Central memory CD4-positive, alpha-beta T cell (primary cell): ENCODE results near the gene RLN3.

Source experiments
- DNase-seq: peaks from one replicate; pipeline ENCODE4 v3.0.0; 2022
- total RNA-seq, 3 experiments: gene quantifications; one replicate each; lab custom pipeline; 2026; lab: John Stamatoyannopoulos, UW

Gene RLN3, protein sequence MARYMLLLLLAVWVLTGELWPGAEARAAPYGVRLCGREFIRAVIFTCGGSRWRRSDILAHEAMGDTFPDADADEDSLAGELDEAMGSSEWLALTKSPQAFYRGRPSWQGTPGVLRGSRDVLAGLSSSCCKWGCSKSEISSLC
- 0 to 0.39 (median 0) reads per million in 3 experiments for total RNA-seq

DNA sequence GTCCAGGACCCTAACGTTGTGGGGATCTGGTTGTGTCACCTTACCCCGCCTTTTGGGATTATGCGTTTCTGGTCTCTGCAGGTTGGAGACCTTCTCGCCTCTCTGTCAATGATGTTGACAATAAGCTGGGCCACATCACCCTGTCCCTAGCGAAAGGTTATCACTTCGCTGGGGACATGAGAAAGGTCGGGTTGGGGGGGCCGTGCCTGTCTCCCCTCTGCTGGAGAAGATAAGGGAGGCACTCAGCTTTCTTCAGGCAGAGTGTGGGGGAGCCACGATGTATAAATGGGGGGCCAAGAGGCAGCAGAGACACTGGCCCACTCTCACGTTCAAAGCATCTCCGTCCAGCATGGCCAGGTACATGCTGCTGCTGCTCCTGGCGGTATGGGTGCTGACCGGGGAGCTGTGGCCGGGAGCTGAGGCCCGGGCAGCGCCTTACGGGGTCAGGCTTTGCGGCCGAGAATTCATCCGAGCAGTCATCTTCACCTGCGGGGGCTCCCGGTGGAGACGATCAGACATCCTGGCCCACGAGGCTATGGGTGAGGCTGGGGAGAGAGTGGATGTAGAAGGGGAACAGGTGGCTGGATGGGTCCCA, at the start of gene RLN3:
Gene RLN3 (plus strand): TSS at position 293 of the 595 bp plus-strand sequence. CDS start 57 bp downstream, at position 350.
- DNase-seq = no peak

DNA sequence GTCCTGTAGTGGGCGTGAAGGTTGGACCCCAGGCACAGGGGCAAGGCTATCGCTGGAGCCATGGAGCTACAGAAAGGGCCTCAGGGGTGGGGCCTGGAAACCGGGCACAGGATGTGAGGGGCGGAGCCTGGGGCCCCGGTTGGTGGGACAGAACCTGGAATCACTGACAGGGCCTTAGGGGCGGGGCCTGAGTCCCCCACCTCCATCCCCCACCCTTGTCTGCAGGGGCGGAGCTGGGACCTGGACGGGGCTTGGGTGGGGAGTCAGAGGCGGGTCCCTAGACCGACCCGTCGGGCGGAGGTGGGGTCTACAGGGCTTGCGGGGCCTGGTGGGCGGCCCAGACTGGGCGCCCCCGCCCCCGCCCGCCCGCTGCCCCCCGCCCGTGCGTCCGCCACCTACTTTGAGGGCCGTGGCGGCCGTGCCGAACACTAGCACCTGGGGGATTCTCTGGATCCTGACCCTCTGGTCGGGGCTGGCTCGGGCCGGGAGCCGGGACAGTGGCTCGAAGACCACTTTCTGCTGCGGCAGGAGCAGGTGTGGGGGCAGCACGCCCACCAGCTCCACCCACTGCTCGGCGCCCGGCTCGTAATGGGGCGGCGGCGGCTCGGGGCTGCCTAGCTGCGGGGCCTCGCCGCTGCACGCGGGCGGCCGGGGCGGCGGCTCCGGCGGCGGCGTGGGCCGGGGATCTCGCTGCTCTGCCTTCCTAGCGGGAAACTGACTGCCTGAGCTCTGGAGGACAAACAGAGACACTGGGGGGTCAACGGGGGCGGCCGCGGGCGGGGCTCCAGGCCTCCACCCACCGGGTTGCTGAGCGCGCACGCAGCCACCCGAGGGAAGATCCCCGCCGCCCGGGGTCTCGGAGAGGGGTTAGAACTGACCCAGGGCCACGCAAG, 49.4 kb upstream of the RLN3 start:
- DNase-seq = no peak

DNA sequence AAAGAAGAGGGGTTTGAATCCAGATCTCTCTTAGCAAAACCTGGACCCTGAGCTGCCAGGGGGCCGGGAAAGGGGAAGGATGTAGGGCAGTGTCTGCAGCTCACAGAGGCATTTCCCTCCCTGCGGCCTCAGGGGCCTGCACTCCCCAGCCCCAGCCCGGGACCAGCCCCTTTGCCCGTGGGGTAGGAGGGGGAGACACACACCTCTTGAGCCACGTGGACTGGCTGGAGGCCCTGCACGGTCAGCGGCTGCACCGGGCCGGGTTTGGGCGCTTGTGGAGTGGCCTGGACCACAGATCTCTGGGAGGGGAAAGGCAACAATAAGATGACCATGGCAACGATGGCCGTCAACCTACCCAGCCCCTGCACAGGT, 48.7 kb upstream of the RLN3 start:
- DNase-seq = no peak

DNA sequence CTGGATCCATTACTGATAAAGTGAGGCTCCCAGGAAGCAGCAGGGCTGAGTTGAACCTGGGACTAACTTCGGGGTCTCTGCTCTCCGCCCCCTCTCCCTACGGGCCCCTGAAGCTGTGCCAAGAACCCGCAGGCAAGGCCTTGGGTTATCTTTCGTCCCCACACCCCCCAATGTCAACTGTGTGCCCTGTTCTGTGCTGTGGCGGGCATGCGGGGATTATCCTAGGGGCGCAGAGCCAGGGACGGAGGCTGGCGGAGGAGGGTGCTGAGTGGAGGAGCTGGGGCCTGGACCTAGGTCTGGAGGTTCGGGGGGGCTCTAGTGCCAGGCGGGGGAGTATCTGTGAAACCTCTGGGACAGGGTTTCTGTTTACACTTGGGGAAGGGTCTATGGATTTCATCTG, 48.3 kb upstream of the RLN3 start:
- no peak for DNase-seq

DNA sequence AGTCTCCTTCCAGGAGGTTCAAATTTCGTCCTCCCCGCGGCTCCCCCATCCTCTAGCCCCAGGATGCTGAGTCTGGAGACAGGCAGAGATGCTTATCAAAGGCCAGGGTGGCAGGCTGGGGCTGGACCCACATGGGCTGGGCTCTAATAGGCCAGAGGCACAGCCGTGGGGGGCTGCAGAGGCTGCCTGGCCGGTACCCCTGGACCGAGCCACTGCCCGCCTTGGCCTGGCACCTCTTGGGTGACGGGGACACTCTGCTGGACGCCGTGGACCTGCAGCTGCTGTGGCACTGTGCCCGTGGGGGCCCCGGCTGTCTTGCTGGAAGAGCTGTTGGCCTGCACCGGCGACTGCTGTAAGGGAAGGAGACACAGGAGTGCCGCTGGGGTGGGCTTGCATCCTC, 47.6 kb upstream of the RLN3 start:
- DNase-seq = no peak

DNA sequence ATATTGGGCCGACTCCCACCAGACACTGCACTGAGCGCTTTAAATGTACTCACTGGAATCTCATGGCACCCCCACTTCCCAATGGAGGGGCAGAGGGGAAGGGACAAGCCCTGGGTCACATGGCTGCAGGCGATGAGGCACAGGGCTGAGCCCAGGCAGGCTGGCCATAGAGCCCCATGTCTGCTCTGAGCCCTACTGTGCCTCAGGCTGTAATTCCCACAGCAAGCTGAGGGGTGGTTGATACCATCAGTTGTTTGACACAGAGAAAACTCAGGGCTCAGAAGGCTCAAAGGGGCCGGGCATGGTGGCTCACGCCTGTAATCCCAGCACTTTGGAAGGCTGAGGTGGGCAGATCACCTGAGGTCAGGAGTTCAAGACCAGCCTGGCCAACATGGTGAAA, 46.9 kb upstream of the RLN3 start:
- no peak for DNase-seq

DNA sequence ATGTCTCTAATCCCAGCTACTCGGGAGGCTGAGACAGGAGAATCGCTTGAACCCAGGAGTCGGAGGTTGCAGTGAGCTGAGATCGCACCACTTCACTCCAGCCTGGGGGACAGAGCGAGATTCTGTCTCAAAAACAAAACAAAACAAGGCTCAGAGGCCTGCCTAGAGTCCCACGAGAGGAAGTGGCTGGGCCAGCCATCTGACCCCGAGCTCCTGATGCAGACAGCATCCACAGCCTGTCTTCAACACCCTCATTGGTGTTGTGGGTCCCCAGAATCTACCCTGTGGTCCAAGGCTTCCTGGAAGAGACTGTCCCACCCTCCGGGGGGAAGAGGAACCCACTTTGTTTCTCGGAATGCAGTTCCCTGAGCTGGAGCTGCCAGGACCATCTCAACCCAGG, 46.5 kb upstream of the RLN3 start:
- DNase-seq = no peak

DNA sequence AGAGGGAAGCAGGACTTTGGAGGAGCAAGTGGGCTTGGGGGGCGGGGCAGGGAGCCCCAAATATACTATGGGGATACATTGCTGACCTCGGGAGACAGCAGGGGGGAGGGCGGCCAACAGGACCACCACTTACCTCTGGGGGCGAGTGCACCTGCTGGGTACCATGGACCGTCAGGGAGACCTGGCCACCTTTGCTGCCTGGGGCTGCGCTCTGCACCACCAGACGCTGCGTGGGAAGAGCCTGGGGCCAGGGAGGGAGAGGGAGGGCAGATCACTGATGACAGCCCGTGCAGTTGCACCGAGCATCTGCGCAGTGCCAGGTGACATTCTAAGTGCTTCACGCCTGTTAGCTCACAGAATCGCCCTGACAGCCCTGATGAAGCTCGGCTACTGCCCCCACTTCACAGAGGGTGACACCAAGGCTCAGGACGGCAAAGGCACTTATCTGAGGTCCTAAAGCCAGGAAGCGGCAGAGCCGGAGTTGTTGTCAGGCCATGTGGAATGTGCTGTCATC, 45.9 kb upstream of the RLN3 start:
- no peak for DNase-seq

DNA sequence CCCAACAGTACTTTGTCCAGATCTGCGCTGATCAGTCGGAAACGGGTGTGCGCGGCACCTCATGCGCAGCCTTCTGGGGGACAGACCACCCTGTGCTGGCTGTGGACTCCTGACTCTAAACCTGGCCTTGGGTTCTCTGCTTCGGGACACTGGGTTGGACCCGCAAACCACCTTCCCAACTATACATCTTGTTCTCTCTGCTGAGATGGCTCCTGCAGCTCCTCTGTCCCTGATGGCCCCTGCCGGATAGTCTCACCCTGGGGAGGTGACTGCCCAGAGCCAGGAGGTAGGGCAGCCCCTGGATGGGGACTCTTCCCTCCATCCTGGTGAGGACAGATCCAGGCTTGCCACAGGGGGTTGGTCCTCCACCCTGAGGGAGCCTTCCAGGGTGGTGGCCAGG, 45.2 kb upstream of the RLN3 start:
- DNase-seq = no peak

DNA sequence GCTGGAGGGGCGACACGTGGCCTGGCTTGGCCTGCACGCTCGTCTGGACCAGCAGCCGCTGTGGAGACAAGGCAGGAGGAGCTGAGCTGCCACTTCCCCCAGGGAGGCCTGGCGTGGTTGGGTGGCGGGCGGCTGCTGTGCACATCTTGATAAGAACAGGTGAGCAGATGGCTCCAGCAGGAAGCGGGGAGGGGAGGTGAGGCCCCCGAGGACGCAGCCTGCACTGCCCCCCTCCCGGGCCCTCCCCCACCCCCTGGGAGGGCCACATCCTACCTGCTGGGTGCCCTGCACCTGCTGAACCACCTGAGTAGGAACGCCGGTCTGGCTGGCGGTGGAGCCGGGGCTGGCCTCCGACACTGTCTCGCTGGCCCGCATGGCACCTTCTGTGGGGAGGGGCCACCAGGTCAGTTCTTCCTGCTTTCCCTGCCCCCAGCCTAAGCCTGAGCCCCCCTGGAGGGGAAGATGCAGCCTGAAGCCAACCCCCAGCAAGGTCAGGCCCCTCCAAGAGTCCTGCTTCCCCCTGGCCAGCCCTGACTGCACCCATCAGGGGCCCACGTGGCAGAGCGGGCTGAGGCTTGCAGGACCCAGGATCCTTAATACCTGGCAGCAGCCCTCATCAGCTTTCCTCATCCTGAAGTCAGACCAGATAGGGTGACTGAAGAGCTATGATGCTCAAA, 44.6 kb upstream of the RLN3 start:
- peak; percentile 45 for DNase-seq

DNA sequence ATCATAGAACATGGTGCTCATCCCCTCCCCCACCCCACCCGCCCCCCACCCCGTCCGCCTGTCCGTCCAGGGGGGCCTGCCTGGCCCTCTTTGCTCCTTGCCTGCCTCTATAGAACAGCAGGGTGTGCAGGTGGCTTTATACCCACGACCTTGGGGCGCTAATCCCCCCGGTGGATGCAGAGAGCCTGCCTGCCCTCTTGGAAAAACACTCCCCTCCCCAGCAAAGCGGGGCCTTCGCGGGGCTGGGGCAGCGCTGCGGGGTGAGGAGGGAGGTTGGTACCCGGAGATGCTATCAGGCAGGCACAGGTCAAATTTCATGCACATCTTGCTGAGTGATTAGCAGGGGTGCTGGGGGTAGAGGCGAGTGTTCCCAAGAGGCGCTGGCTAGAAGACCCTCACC, 43.8 kb upstream of the RLN3 start:
- no peak for DNase-seq

DNA sequence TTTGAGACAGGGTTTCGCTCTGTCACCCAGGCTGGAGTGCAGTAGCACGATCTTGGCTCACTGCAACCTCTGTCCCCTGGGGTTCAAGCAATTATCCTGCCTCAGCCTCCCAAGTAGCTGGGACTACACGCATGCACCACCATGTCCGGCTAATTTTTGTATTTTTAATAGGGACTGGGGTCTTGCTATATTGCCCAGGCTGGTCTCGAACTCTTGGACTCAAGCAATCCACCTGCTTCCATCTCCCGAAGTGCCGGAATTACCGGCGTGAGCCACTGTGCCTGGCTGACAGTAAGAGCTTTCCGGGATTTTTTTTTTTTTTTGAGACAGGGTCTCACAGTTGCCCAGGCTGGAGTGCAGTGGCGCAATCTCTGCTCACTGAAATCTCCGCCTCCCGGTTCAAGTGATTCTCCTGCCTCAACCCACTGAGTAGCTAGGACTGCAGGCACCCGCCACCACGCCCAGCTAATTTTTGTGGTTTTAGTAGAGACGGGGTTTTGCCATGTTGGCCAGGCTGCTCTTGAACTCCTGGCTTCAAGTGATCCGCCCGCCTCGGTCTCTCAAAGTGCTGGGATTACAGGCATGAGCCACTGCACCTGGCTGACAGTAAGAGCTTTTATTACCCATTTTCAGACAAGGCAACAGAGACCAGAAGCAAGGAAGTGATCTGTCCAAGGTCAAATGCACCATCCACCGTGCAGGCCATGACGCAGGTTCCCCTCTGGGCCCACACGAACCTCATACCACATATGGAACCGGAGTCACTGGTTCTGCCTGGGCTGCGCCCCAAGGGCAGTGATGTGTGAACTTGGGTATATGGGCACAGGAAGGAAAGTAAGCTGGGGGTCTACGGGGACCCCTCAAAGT, 42.8 kb upstream of the RLN3 start:
- peak; percentile 37 for DNase-seq

DNA sequence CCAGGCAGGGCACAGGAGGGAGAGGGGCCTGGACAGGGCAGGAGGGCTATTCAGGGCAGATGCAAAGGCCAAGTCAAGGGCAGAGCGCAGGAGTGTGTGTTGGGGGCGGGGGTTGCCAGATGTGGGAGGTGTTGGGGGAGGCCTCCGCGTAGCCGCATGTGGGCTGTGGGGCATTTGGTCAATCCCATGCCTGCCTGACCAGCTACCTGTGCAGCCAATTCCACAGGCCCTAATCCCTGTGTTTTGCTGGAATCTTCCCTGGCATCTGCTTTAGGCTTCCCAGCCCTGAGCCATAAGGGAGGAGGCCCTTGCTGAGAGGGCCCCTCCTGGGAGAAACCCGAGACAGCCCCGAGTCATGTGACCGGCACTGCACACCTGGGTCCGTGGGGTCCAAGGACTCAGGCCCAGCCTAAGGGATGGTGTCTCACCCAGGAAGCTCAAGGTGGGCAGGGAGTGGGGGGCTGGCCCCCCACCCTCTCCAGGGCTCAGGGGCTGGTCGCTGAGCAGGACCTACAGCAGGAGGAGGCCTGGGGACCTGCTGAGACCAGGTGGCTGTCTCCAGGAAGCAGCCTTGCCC, 42.1 kb upstream of the RLN3 start:
- DNase-seq = no peak

DNA sequence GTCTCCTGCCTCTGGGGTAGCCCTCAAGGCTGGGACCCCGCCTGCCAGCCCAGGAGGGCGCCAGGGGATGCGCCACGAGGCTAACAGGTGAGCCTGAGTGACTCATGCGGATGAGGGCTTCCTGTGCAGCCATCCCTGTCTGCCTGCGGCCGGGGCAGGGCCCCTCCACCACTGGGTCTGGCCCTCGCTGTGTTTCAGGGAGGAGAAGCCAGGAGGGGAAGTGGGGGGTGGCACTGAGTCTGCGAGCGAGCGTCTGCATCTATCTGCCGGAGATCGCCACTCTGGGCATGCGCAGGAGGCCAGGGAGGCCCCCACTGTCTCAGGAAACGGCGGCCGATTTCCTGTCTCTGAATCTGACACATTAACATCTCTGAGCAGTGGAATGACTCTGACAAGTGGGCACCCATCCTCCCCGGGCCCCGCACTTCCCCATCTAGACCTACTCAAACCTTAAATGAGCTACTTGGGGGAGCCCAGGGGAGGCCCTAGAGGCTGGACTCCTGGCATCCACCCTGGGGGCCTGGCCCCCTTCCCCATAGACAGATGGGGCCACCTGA, 41.5 kb upstream of the RLN3 start:
- peak; percentile 98 for DNase-seq

DNA sequence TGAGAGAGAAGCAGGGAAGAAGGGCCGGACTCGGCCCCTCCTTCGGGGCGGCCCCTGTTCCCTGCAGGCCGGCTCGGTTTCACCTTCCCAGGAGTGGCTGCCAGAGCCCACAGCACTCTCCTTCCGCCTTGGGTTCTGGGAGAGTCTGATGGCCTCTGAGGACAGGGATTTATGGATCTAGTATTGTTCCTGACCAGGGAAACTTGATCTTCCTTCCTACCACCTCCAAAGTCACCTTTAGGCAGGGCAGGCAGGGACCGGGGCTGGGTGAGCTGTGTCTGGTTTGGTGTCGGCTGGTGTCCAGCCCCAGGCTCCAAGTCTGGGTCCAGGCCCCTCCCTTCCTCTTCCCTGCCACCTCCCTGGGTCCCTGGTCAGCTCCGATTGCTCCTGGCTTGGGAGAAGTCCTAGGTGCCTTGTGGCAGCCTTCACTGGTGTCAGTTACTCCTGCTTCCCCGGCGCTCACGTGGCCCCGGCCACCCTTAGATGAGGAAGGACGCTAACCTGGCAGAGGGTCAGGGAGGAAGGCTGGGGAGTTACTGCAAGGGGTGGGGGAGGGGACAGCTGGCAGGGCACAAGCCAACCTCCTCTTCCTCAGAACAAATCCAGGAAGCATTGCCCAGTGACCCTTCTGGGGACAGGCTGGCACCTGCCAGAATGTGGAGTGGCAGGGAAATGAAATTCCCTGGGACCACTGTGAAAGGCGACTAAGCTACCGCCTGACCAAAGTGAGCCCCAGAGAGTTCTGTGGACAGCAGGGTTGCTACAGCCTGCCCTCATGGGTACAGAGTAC, 40.7 kb upstream of the RLN3 start:
- DNase-seq = no peak

DNA sequence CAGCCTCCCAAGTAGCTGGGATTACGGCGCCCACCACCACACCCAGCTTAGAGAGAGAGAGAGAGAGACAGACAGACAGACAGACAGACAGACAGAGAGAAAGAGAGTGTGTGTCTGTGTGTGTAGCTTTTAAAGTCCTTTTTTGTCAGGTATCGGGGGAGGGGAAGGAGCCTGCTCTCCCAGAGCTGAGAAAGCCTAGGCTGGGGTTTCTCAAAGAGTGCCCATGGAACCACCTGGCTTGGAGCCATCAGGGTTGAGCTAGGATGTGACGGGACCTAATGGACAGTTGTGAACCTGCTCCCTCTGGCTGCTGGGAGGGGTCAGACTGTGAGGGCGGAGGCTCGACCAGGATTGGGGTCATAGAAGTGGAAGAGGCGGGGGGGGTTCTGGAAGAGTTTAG, 38.5 kb upstream of the RLN3 start:
- no peak for DNase-seq

DNA sequence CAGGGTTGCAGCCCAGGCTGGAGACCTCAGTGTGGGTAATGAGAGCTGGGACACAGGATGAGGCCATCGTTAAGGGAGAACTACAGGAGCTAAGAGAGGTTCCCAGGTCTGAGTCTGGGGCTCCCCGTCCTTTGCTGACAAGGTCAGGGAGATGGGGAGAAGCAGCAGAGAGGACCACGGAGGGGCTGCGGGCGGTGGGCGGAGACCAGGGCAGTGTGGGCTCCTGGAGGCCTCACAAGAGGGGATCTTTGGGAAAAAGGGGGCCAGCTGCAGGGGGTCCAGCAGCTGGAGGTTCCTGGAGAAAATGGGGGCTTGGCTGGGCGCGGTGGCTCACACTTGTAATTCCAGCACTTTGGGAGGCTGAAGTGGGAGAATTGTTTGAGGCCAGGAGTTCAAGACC, 37.9 kb upstream of the RLN3 start:
- no peak for DNase-seq

DNA sequence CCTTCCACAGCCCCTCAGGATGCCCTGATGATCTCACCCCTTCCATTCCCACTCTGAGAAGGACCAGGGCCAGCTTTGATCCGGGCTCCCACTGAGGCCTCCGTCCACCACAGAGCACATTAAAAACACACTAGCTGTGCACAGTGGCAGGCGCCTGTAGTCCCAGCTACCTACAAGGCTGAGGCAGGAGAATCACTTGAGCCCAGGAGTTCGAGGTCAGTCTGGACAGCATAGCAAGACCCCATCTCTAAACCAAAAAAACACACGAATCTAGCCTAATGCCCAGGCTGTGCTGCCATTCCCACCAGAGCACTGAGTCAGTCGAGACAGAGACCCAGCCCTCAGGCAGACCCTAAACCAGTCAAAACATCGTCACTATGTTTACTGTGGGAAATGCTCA, 35.9 kb upstream of the RLN3 start:
- DNase-seq = no peak

DNA sequence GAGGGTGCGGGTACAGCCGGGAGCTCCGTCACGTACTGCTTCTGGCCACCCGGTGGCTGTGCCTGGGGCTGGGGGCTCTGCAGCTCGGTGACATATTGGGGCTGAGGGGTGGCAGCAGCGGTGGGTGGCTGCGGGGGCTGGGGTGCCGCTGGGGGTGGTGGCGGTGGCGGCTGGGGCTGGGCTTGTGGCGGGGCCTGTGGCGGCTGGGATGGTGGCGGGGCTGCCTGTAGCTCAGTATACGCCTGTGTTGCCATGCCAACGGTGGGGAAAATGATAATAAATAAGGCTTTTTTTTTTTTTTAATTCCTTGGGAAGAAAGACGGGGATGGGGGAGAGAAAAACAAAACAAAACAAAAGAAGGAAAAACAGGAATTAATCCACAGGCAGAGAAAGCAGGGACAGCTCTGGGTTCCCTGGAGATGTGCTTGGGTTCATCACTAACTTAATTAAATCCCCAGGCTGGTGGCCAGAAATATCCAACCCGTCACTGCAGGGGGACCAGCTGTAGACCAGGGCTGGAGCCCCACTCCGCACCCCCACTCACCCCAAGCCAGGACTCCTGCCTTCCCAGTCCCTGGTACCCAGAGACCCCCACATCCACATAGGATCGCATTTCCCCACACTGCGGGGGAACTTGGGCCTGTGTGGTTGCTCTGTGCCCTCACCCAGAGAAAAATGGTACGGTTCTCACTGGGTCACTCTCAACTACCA, 34.2 kb upstream of the RLN3 start:
- no peak for DNase-seq
